Measurements from ENCODE around the gene ZNF324.

GRCh38 chr19:58466089-58466759 is 656 bp upstream of the ZNF324 start:
- TF ChIP-seq OSR1 (CRISPR knock-in tag; IDR thresholded peaks at IDR 0.05) (no peak), RARB (CRISPR knock-in tag; IDR thresholded peaks at IDR 0.05) (no peak), ZNF70 (CRISPR knock-in tag; IDR thresholded peaks at IDR 0.05) (no peak), ZNF8 (CRISPR knock-in tag; IDR thresholded peaks at IDR 0.05) (no peak), ESRRG (CRISPR knock-in tag; IDR thresholded peaks at IDR 0.05) (no peak), ZFP30 (CRISPR knock-in tag; IDR thresholded peaks at IDR 0.05) (no peak), CSDC2 (CRISPR knock-in tag; IDR thresholded peaks at IDR 0.05) (no peak), ISL1 (CRISPR knock-in tag; IDR thresholded peaks at IDR 0.05) (no peak), TCF4 (CRISPR knock-in tag; IDR thresholded peaks at IDR 0.05; ENCODE audit: borderline replicate concordance) (no peak), ZFP3 (CRISPR knock-in tag; IDR thresholded peaks at IDR 0.05) (no peak), CSRNP3 (CRISPR knock-in tag; IDR thresholded peaks at IDR 0.05) (no peak)
- TF ChIP-seq, protein P1, sequence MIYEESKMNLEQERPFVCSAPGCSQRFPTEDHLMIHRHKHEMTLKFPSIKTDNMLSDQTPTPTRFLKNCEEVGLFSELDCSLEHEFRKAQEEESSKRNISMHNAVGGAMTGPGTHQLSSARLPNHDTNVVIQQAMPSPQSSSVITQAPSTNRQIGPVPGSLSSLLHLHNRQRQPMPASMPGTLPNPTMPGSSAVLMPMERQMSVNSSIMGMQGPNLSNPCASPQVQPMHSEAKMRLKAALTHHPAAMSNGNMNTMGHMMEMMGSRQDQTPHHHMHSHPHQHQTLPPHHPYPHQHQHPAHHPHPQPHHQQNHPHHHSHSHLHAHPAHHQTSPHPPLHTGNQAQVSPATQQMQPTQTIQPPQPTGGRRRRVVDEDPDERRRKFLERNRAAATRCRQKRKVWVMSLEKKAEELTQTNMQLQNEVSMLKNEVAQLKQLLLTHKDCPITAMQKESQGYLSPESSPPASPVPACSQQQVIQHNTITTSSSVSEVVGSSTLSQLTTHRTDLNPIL (CRISPR knock-in tag; IDR thresholded peaks at IDR 0.05; ENCODE audit: low read depth): no peak
- TF ChIP-seq, protein P2, sequence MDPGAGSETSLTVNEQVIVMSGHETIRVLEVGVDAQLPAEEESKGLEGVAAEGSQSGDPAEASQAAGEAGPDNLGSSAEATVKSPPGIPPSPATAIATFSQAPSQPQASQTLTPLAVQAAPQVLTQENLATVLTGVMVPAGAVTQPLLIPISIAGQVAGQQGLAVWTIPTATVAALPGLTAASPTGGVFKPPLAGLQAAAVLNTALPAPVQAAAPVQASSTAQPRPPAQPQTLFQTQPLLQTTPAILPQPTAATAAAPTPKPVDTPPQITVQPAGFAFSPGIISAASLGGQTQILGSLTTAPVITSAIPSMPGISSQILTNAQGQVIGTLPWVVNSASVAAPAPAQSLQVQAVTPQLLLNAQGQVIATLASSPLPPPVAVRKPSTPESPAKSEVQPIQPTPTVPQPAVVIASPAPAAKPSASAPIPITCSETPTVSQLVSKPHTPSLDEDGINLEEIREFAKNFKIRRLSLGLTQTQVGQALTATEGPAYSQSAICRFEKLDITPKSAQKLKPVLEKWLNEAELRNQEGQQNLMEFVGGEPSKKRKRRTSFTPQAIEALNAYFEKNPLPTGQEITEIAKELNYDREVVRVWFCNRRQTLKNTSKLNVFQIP (CRISPR knock-in tag; IDR thresholded peaks at IDR 0.05; ENCODE audit: borderline replicate concordance, low read depth): no peak
- TF ChIP-seq, protein P3, sequence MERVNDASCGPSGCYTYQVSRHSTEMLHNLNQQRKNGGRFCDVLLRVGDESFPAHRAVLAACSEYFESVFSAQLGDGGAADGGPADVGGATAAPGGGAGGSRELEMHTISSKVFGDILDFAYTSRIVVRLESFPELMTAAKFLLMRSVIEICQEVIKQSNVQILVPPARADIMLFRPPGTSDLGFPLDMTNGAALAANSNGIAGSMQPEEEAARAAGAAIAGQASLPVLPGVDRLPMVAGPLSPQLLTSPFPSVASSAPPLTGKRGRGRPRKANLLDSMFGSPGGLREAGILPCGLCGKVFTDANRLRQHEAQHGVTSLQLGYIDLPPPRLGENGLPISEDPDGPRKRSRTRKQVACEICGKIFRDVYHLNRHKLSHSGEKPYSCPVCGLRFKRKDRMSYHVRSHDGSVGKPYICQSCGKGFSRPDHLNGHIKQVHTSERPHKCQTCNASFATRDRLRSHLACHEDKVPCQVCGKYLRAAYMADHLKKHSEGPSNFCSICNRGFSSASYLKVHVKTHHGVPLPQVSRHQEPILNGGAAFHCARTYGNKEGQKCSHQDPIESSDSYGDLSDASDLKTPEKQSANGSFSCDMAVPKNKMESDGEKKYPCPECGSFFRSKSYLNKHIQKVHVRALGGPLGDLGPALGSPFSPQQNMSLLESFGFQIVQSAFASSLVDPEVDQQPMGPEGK (CRISPR knock-in tag; IDR thresholded peaks at IDR 0.05; ENCODE audit: borderline replicate concordance): no peak
